Caco-2 (cell line): ENCODE measurements around the gene ADM5. TPM values are rescaled to one million over a fixed set of nuclear protein-coding genes. Genes with fewer than 3 reads are reported as not detected.

Source experiments
- BruUV-seq: library from RNA; stranded (reverse); fragments of 400-500 nt; replicated peaks from 2 replicates; lab custom pipeline; 2021; lab: Mats Ljungman, UMichigan
- CTCF ChIA-PET: fragments of 300-600 bp; sonication (Branson Sonifier 250); formaldehyde crosslinking; loops from one replicate; lab custom pipeline; 2022; ENCODE audit warnings: antibody characterized with exemption; lab: Charles Lee
- POLR2A ChIA-PET: fragments of 300-600 bp; sonication (Branson Sonifier 250); formaldehyde crosslinking; loops from one replicate; lab custom pipeline; 2022; ENCODE audit warnings: antibody characterized with exemption; lab: Charles Lee
- DNase-seq, 2 experiments: peaks; one replicate each; pipeline versions ENCODE4 v3.0.0 to v3.0.0-alpha.2; 2020 to 2022
- H3K27me3 ChIP-seq: replicated peaks from 2 replicates; pipeline ENCODE4 v1.6.0; 2011; ENCODE audit warnings: low read length; ENCODE audit not compliant: control insufficient read depth, insufficient read depth
- H3K36me3 ChIP-seq: 2 replicates; pipeline ENCODE4 v1.5.1; 2011; ENCODE audit warnings: low read length; ENCODE audit not compliant: control insufficient read depth, insufficient read depth
- H3K4me1 ChIP-seq: fragments of 250-450 bp; sonication (Bioruptor Pico); 2 replicates; pipeline ENCODE4 v1.5.1; 2020; ENCODE audit warnings: mild to moderate bottlenecking
- H3K4me3 ChIP-seq: 2 replicates; pipeline ENCODE4 v1.5.1; 2011; ENCODE audit warnings: low read depth, mild to moderate bottlenecking, control low read depth, low read length
- H3K9me3 ChIP-seq: fragments of 250-450 bp; sonication (Bioruptor Pico); 2 replicates; pipeline ENCODE4 v1.5.1; 2020; ENCODE audit warnings: mild to moderate bottlenecking, moderate library complexity
- H3K27ac Mint-ChIP-seq: one replicate; pipeline ENCODE4 v1.8.0; 2022; ENCODE audit warnings: mixed read lengths; ENCODE audit not compliant: unreplicated experiment
- H3K27me3 Mint-ChIP-seq: one replicate; pipeline ENCODE4 v1.8.0; 2022; ENCODE audit warnings: mixed read lengths; ENCODE audit not compliant: insufficient read depth, unreplicated experiment
- H3K36me3 Mint-ChIP-seq: one replicate; pipeline ENCODE4 v1.8.0; 2022; ENCODE audit warnings: mild to moderate bottlenecking, mixed read lengths; ENCODE audit not compliant: insufficient read depth, unreplicated experiment
- H3K4me1 Mint-ChIP-seq: one replicate; pipeline ENCODE4 v1.8.0; 2022; ENCODE audit warnings: low read depth, mixed read lengths; ENCODE audit not compliant: unreplicated experiment
- H3K4me3 Mint-ChIP-seq: one replicate; pipeline ENCODE4 v1.8.0; 2022; ENCODE audit warnings: mild to moderate bottlenecking, moderate library complexity, mixed read lengths; ENCODE audit not compliant: unreplicated experiment
- H3K9me3 Mint-ChIP-seq: one replicate; pipeline ENCODE4 v1.8.0; 2022; ENCODE audit warnings: mixed read lengths; ENCODE audit not compliant: unreplicated experiment
- intact Hi-C: fragments of 100-400 bp; cut with micrococcal nuclease; formaldehyde crosslinking; loops from one replicate; pipeline ENCODE4 v1.10.0; 2022; ENCODE audit not compliant: unreplicated experiment
- total RNA-seq: library from RNA; stranded (reverse); gene quantifications from 2 replicates; pipeline ENCODE4 v1.2.3, GENCODE V29; 2022
- TF ChIP-seq, protein P1 (sequence below), 2 experiments: fragments of 200-600 bp in 1 of 2; IDR thresholded peaks; 1 replicate in 1 of 2; 2 replicates in 1 of 2; pipeline versions ENCODE4 v1.5.1 to v1.8.0; 2011 to 2022; ENCODE audit warnings: antibody characterized with exemption in 1 of 2, control low read depth in 1 of 2, inconsistent platforms in 1 of 2, low read depth in 1 of 2, low read length in 1 of 2, mild to moderate bottlenecking in 1 of 2, moderate library complexity in 1 of 2; ENCODE audit not compliant: insufficient read depth in 1 of 2, severe bottlenecking in 1 of 2, unreplicated experiment in 1 of 2

The ADM5 gene
- total RNA-seq, 1 experiment from 2014 or later, result 8.5 TPM

DNA sequence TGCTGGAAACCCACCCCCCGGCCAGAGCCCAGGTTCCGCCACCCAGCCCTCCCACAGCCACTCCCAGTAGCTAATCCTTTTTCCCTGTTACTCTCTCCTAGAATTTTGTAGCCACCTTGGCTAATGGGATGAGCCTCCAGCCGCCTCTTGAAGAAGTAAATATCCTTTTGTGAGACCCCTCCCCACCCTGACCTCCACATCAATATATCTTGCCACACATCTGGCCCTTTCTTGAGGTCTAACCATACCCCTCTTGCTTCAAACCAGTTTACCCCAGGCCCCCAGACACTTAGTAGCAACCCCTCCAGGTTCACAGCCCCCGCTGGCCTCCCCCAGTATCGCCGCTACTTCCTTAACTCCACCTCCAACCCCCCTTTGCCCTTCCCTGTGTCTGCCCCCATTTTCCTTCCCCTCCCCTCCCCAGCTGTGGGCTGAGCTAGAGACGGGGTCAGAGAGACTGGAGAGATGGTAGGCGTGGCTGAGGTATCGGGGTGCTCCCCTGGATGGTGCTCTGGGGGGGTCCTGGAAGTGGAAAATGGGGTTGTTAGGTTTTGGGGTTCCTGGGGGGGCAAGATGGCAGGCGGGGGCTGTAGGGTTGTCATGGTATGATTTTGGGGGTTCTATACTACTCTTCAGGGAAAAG, 9.5 kb upstream of the ADM5 start:
- no peaks in the 10 kb centered on the region for H3K27me3 Mint-ChIP-seq
- H3K27ac Mint-ChIP-seq, result peak overlapping the region; percentile 52
- Histone ChIP-seq H3K36me3 (peaks cover 2% of the 10 kb centered on the region; the same call in 1 of the 2 replicates), H3K9me3 (no peaks in the 10 kb centered on the region), H3K27me3 (no peaks in the 10 kb centered on the region), H3K4me3 (no peak overlapping the region), H3K4me1 (peaks cover 15% of the 10 kb centered on the region)
- ChIA-PET POLR2A (interaction anchor here (0.7 kb wide), 1 partner anchor 137 kb away, joined by 13 read pairs; no protein-coding TSS in a partner anchor), CTCF (interaction anchor here (0.6 to 1.3 kb wide), 4 partner anchors 40 to 297 kb away, joined by 3 to 4 read pairs (median 3); partner anchors contain the start of gene RRAS)
- BruUV-seq, result no TSS peak
- no peak for DNase-seq
- H3K9me3 Mint-ChIP-seq, result no peaks in the 10 kb centered on the region
- H3K4me3 Mint-ChIP-seq, result peak overlapping the region; percentile 78
- TF ChIP-seq, protein P1, sequence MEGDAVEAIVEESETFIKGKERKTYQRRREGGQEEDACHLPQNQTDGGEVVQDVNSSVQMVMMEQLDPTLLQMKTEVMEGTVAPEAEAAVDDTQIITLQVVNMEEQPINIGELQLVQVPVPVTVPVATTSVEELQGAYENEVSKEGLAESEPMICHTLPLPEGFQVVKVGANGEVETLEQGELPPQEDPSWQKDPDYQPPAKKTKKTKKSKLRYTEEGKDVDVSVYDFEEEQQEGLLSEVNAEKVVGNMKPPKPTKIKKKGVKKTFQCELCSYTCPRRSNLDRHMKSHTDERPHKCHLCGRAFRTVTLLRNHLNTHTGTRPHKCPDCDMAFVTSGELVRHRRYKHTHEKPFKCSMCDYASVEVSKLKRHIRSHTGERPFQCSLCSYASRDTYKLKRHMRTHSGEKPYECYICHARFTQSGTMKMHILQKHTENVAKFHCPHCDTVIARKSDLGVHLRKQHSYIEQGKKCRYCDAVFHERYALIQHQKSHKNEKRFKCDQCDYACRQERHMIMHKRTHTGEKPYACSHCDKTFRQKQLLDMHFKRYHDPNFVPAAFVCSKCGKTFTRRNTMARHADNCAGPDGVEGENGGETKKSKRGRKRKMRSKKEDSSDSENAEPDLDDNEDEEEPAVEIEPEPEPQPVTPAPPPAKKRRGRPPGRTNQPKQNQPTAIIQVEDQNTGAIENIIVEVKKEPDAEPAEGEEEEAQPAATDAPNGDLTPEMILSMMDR (IDR thresholded peaks at IDR 0.05; ENCODE audit: insufficient read depth in 1 of 2, low read depth in 1 of 2, low read length in 1 of 2, severe bottlenecking in 1 of 2, unreplicated experiment in 1 of 2), result no peak
- peaks cover 82% of the 10 kb centered on the region for H3K36me3 Mint-ChIP-seq
- H3K4me1 Mint-ChIP-seq, result peaks cover 9% of the 10 kb centered on the region
- intact Hi-C loops, result loop anchor here (1.0 to 5.0 kb wide), 4 partner anchors 67 to 187 kb away; partner anchors contain the start of genes AP2A1 and PNKP

DNA sequence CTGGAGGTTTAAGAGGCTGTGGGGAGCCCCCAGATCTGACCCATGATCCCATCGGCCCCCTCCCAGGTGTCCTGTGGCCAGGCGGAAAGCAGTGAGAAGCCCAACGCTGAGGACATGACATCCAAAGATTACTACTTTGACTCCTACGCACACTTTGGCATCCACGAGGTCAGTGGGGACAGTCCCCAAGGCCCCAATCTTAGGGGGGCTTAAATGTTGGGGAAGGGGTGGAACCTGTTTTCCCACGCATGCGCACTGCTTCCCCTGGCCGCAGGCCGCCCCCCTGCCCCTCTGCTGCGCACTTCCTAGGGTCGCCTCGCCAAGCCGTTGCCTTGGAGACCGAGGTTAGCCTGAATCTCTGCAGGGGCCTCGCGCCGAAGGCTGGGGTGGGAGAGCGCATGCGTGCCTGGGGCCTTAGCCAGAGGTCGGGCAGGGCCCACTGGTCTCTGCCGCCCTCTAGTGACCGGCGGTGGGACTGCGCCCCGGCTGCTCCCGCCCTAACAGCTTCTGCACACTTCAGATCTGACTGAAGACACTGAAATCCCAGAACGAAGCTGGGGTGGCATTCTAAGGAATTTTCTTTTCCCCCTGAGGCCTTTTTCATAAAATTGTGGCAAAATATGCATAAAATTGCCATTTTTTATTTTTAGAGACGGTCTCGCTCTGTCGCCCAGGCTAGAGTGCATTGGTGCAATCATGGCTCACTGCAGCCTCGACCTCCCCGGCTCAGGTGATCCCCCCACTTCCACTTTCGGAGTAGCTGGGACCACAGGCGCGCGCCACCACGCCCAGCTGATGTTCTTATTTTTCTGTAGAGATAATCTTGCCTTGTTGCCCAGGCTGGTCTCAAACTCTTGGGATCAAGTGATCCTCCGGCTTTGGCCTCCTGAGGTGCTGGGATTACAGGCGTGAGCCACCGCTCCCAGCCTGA, 8.7 kb upstream of the ADM5 start:
- Histone ChIP-seq H3K27me3 (no peaks in the 10 kb centered on the region), H3K4me3 (no peak overlapping the region), H3K4me1 (peaks cover 15% of the 10 kb centered on the region), H3K9me3 (no peaks in the 10 kb centered on the region), H3K36me3 (peaks cover 2% of the 10 kb centered on the region; the same call in 1 of the 2 replicates)
- Mint-ChIP-seq H3K9me3 (no peaks in the 10 kb centered on the region), H3K27ac (peak overlapping the region; percentile 52), H3K4me1 (peaks cover 13% of the 10 kb centered on the region), H3K27me3 (no peaks in the 10 kb centered on the region), H3K4me3 (no peak overlapping the region), H3K36me3 (peaks cover 90% of the 10 kb centered on the region)
- CTCF ChIA-PET, result interaction anchor here (0.5 to 1.0 kb wide), 9 partner anchors 17 to 296 kb away, joined by 3 to 6 read pairs (median 3); partner anchors contain the start of genes AP2A1 and RRAS
- BruUV-seq, result no TSS peak
- TF ChIP-seq, protein P1 (IDR thresholded peaks at IDR 0.05; ENCODE audit: insufficient read depth in 1 of 2, low read depth in 1 of 2, low read length in 1 of 2, severe bottlenecking in 1 of 2, unreplicated experiment in 1 of 2), result peak; percentile 98
- peak; percentile 86 to 95 for DNase-seq
- POLR2A ChIA-PET, result interaction anchor here (0.9 kb wide), 1 partner anchor 41 kb away, joined by 4 read pairs; the partner anchor contains the start of gene RRAS
- intact Hi-C loops, result loop anchor here (1.0 kb wide), 1 partner anchor 174 kb away; no protein-coding TSS in a partner anchor

DNA sequence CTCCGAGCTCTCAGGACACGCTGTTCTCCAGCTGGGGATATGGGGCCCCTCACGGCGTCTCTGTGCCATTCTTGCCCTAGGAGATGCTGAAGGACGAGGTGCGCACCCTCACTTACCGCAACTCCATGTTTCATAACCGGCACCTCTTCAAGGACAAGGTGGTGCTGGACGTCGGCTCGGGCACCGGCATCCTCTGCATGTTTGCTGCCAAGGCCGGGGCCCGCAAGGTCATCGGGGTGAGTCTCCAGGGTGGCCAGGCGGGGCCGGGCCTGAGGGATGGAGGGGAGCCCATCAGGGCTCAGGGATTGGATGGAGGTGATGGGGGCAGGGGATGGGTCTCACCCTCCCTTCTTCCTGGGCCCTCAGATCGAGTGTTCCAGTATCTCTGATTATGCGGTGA, 7.6 kb upstream of the ADM5 start:
- Histone ChIP-seq H3K27me3 (no peaks in the 10 kb centered on the region), H3K36me3 (peaks cover 3% of the 10 kb centered on the region), H3K4me1 (peaks cover 10% of the 10 kb centered on the region), H3K4me3 (no peak overlapping the region), H3K9me3 (no peaks in the 10 kb centered on the region)
- TF ChIP-seq, protein P1 (IDR thresholded peaks at IDR 0.05; ENCODE audit: insufficient read depth in 1 of 2, low read depth in 1 of 2, low read length in 1 of 2, severe bottlenecking in 1 of 2, unreplicated experiment in 1 of 2), result no peak
- Mint-ChIP-seq H3K4me3 (no peak overlapping the region), H3K27me3 (no peaks in the 10 kb centered on the region), H3K4me1 (peaks cover 15% of the 10 kb centered on the region), H3K27ac (no peak overlapping the region), H3K36me3 (peaks cover 87% of the 10 kb centered on the region), H3K9me3 (no peaks in the 10 kb centered on the region)
- DNase-seq, result no peak
- POLR2A ChIA-PET, result no interaction called here
- CTCF ChIA-PET, result no interaction called here
- BruUV-seq, result no TSS peak
- intact Hi-C loops, result no loop called here
